IMR-90 (cell line): ENCODE results near the gene NPDC1. TPM values are rescaled to one million over a fixed set of nuclear protein-coding genes. Genes with fewer than 3 reads are reported as not detected.
A peak's percentile ranks its signal among the peaks of the same experiment; 100 is the strongest.

Source experiments
- ATAC-seq: fragments of 200-7000 bp; cut with Tn5 transposase; 2 replicates; pipeline ENCODE4 v1.9.1; 2020; ENCODE audit warnings: low read depth, mild to moderate bottlenecking, moderate library complexity
- Bru-seq: library from RNA; stranded (reverse); fragments of 400-500 nt; gene quantifications from one replicate; lab custom pipeline; 2021; lab: Mats Ljungman, UMichigan
- BruChase-seq, 2 experiments: library from RNA; stranded (reverse); fragments of 400-500 nt; gene quantifications; one replicate each; lab custom pipeline; 2021; lab: Mats Ljungman, UMichigan
- BruUV-seq: library from RNA; stranded (reverse); fragments of 400-500 nt; replicated peaks from 2 replicates; lab custom pipeline; 2021; lab: Mats Ljungman, UMichigan
- CTCF ChIA-PET: fragments of 300-600 bp; formaldehyde crosslinking; extraction: SDS; loops from one replicate; lab custom pipeline; 2021; ENCODE audit warnings: antibody characterized with exemption; lab: Yijun Ruan, JAX
- POLR2A ChIA-PET: fragments of 300-600 bp; sonication (Branson Sonifier 250); formaldehyde crosslinking; loops from one replicate; lab custom pipeline; 2022; ENCODE audit warnings: antibody characterized with exemption; ENCODE audit not compliant: unreplicated experiment; lab: Charles Lee
- DNase-seq: peaks from one replicate; pipeline ENCODE4 v3.0.0; 2013
- H2AFZ ChIP-seq: replicated peaks from 2 replicates; pipeline ENCODE3; 2013; ENCODE audit warnings: low read length, mild to moderate bottlenecking; ENCODE audit not compliant: poor library complexity
- H2AK5ac ChIP-seq: 2 replicates; pipeline ENCODE4 v1.6.1; 2013; ENCODE audit warnings: low read depth, low read length, inconsistent platforms
- H2AK9ac ChIP-seq: replicated peaks from 2 replicates; pipeline ENCODE3; 2013; ENCODE audit warnings: mild to moderate bottlenecking, low read depth, low read length, moderate library complexity; ENCODE audit not compliant: poor library complexity
- H2BK120ac ChIP-seq: 2 replicates; pipeline ENCODE4 v1.6.1; 2013; ENCODE audit warnings: low read depth, low read length, inconsistent platforms
- H2BK15ac ChIP-seq: 3 replicates; pipeline ENCODE4 v1.6.1; 2013; ENCODE audit warnings: low read depth, low read length, inconsistent platforms
- H2BK20ac ChIP-seq: 2 replicates; pipeline ENCODE4 v1.6.1; 2013; ENCODE audit warnings: low read depth, mild to moderate bottlenecking, inconsistent platforms, low read length, moderate library complexity
- H2BK5ac ChIP-seq: 2 replicates; pipeline ENCODE4 v1.6.1; 2013; ENCODE audit warnings: mild to moderate bottlenecking, low read depth, low read length, inconsistent platforms; ENCODE audit not compliant: poor library complexity, severe bottlenecking
- H3K14ac ChIP-seq: replicated peaks from 2 replicates; pipeline ENCODE4 v1.6.1; 2013; ENCODE audit warnings: low read depth, low read length, inconsistent platforms
- H3K18ac ChIP-seq: 2 replicates; pipeline ENCODE4 v1.6.1; 2013; ENCODE audit warnings: low read depth, low read length, control low read depth
- H3K23ac ChIP-seq: 2 replicates; pipeline ENCODE4 v1.6.1; 2013; ENCODE audit warnings: low read depth, low read length, inconsistent platforms
- H3K27ac ChIP-seq: 2 replicates; pipeline ENCODE4 v1.5.1; 2013; ENCODE audit warnings: mild to moderate bottlenecking, control low read depth, low read length; ENCODE audit not compliant: insufficient read depth
- H3K27me3 ChIP-seq: 2 replicates; pipeline ENCODE4 v1.6.1; 2013; ENCODE audit warnings: low read length; ENCODE audit not compliant: control insufficient read depth, insufficient read depth
- H3K36me3 ChIP-seq: 2 replicates; pipeline ENCODE4 v1.6.1; 2013; ENCODE audit warnings: low read length, mixed read lengths; ENCODE audit not compliant: control insufficient read depth, insufficient read depth
- H3K4ac ChIP-seq: 2 replicates; pipeline ENCODE4 v1.6.1; 2013; ENCODE audit warnings: low read depth, low read length, inconsistent platforms
- H3K4me1 ChIP-seq: 2 replicates; pipeline ENCODE4 v1.6.1; 2013; ENCODE audit warnings: low read length, mixed read lengths; ENCODE audit not compliant: control insufficient read depth, insufficient read depth
- H3K4me2 ChIP-seq: 2 replicates; pipeline ENCODE4 v1.6.1; 2013; ENCODE audit warnings: low read depth, mild to moderate bottlenecking, control low read depth, low read length, moderate library complexity
- H3K4me3 ChIP-seq: 2 replicates; pipeline ENCODE4 v1.5.1; 2013; ENCODE audit warnings: low read depth, mild to moderate bottlenecking, control low read depth, low read length, moderate library complexity; ENCODE audit not compliant: insufficient read depth
- H3K56ac ChIP-seq: 2 replicates; pipeline ENCODE4 v1.6.1; 2013; ENCODE audit warnings: low read length, inconsistent platforms; ENCODE audit not compliant: insufficient read depth; ENCODE audit errors: extremely low read depth
- H3K79me1 ChIP-seq, 2 experiments: 2 replicates each; pipeline ENCODE4 v1.6.1; 2013; ENCODE audit warnings: low read length in 2 of 2, inconsistent platforms in 1 of 2, low read depth in 1 of 2
- H3K9ac ChIP-seq: 2 replicates; pipeline ENCODE4 v1.6.1; 2013; ENCODE audit warnings: low read depth, low read length, control low read depth
- H3K9me1 ChIP-seq: 2 replicates; pipeline ENCODE4 v1.6.1; 2013; ENCODE audit warnings: low read length, inconsistent platforms; ENCODE audit not compliant: insufficient read depth
- H3K9me3 ChIP-seq: 2 replicates; pipeline ENCODE4 v1.6.1; 2013; ENCODE audit warnings: low read length; ENCODE audit not compliant: control insufficient read depth, insufficient read depth
- H4K20me1 ChIP-seq: 2 replicates; pipeline ENCODE4 v1.6.1; 2013; ENCODE audit warnings: low read length, inconsistent platforms; ENCODE audit not compliant: insufficient read depth
- H4K5ac ChIP-seq: 2 replicates; pipeline ENCODE4 v1.6.1; 2013; ENCODE audit warnings: mild to moderate bottlenecking, low read depth, low read length, control low read depth
- H4K8ac ChIP-seq, 2 experiments: 2 replicates each; pipeline ENCODE4 v1.6.1; 2013; ENCODE audit warnings: low read depth in 2 of 2, low read length in 2 of 2, control low read depth in 1 of 2, inconsistent platforms in 1 of 2
- H4K91ac ChIP-seq: 2 replicates; pipeline ENCODE4 v1.6.1; 2013; ENCODE audit warnings: low read depth, low read length, inconsistent platforms; ENCODE audit not compliant: insufficient read depth
- CTCF ChIP-seq: conservative IDR thresholded peaks from 2 replicates; pipeline ENCODE4 v1.5.1; 2012; ENCODE audit warnings: mild to moderate bottlenecking, low read depth, low read length, improper control_type of control experiment
- MXI1 ChIP-seq: IDR thresholded peaks from 2 replicates; pipeline ENCODE4 v1.6.1; 2012; ENCODE audit warnings: low read depth, mild to moderate bottlenecking, low read length, moderate library complexity, borderline replicate concordance
- RAD21 ChIP-seq: IDR thresholded peaks from 2 replicates; pipeline ENCODE4 v1.6.1; 2012; ENCODE audit warnings: low read length, improper control_type of control experiment
- RCOR1 ChIP-seq: IDR thresholded peaks from 2 replicates; pipeline ENCODE4 v1.6.1; 2012; ENCODE audit warnings: mild to moderate bottlenecking, low read length, improper control_type of control experiment; ENCODE audit not compliant: insufficient replicate concordance
- SMC3 ChIP-seq: fragments of 150-350 bp; IDR thresholded peaks from 2 replicates; pipeline ENCODE4 v1.6.1; 2016; ENCODE audit warnings: low read depth, mild to moderate bottlenecking, antibody characterized with exemption, low read length, moderate library complexity
- USF2 ChIP-seq: fragments of 150-350 bp; IDR thresholded peaks from 2 replicates; pipeline ENCODE4 v1.6.1; 2017; ENCODE audit warnings: mild to moderate bottlenecking, antibody characterized with exemption, low read length, low read depth
- WGBS, 2 experiments: methylation state at CpG; one replicate each; pipeline versions ENCODE4 v1.1.5 to v1.1.7; 2013; ENCODE audit warnings: missing lambda C conversion rate in 2 of 2; ENCODE audit not compliant: insufficient read length in 1 of 2; ENCODE audit errors: extremely low coverage in 2 of 2; 5-methylcytosine and 5-hydroxymethylcytosine counted together
- dilution Hi-C: fragments of 300-500 bp; cut with HindIII; formaldehyde crosslinking; loops from one replicate; pipeline ENCODE4 v1.14.3; 2018; ENCODE audit warnings: low sequenced_read_pairs; ENCODE audit not compliant: unreplicated experiment
- in situ Hi-C: fragments of 300-500 bp; cut with MboI; formaldehyde crosslinking; loops from 3 replicates; pipeline ENCODE4 v1.14.3; 2019; ENCODE audit warnings: low sequenced_read_pairs, inconsistent platforms, mixed read lengths
- intact Hi-C: fragments of 100-400 bp; cut with micrococcal nuclease; formaldehyde crosslinking; loops from 2 replicates; pipeline ENCODE4 v1.10.0; 2022
- long read RNA-seq: library from polyadenylated mRNA; unstranded; transcript quantifications from one replicate; pipeline ENCODE4 v2.0.0, GENCODE V29; 2021; ENCODE audit not compliant: unreplicated experiment
- polyA plus RNA-seq, 3 experiments: library from polyadenylated mRNA; depleted of rRNA; stranded (reverse); fragments of >200 nt; gene quantifications; 2 replicates each; pipeline ENCODE4 v1.2.3, GENCODE V29; 2012; ENCODE audit warnings: low replicate concordance in 1 of 3
- total RNA-seq: library from RNA; depleted of rRNA; stranded (reverse); fragments of >200 nt; gene quantifications from 2 replicates; pipeline ENCODE4 v1.2.3, GENCODE V29; 2012; rRNA removed

Gene NPDC1, protein sequence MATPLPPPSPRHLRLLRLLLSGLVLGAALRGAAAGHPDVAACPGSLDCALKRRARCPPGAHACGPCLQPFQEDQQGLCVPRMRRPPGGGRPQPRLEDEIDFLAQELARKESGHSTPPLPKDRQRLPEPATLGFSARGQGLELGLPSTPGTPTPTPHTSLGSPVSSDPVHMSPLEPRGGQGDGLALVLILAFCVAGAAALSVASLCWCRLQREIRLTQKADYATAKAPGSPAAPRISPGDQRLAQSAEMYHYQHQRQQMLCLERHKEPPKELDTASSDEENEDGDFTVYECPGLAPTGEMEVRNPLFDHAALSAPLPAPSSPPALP
- total RNA-seq (2.7 and 2.8 TPM in 2 replicates), polyA plus RNA-seq (2012; rRNA removed) (58.1 and 74.0 TPM in 2 replicates), Bru-seq, nascent RNA (percentile 65 among the genes with signal in this experiment), BruChase-seq, experiment 1, labeled RNA remaining after a 6-hour chase (percentile 78 among the genes with signal in this experiment), BruChase-seq, experiment 2, labeled RNA remaining after a 2-hour chase (percentile 78 among the genes with signal in this experiment)
- 57.6 and 91.2 TPM in 2 replicates for polyA plus RNA-seq (2012; cell fraction: cytosol; rRNA removed)
- 327 and 712 TPM in 2 replicates for polyA plus RNA-seq (2012; cell fraction: nucleus; rRNA removed; ENCODE audit: low replicate concordance)
- long read RNA-seq, transcript NPDC1-201 (8 exons, 2,187 nt): minor isoform, 11 of 170 reads
- long read RNA-seq, transcript NPDC1-202 (9 exons, 1,494 nt): major isoform, 93 of 170 reads
- long read RNA-seq, partial matches to known transcripts: 41 of 170 reads
- long read RNA-seq, other reads (novel, unspliced or antisense): 25 of 170 reads

GRCh38 chr9:137046088-137046787, at the start of gene NPDC1:
NPDC1 (minus strand) TSS chr9:137046177; CDS start chr9:137045989, 188 bp downstream.
- Histone ChIP-seq H4K20me1 (peaks cover 28% of the 10 kb centered on the region), H3K27me3 (peaks cover 32% of the 10 kb centered on the region), H3K9me1 (no peaks in the 10 kb centered on the region), H3K4me1 (peaks cover 11% of the 10 kb centered on the region), H3K79me1 (peaks cover 5 to 16% of the 10 kb centered on the region in 2 experiments; a peak in 3 of 4 replicates), H2BK15ac (no peak within 1 kb of the TSS), H3K18ac (no peak within 1 kb of the TSS), H3K4me2 (peak within 1 kb of the TSS; percentile 96), H3K27ac (no peak within 1 kb of the TSS; the same call in 1 of the 2 replicates), H2AFZ (peak within 1 kb of the TSS; percentile 97), H3K36me3 (no peaks in the 10 kb centered on the region), H2AK5ac (peak within 1 kb of the TSS; percentile 38; the same call in 1 of the 2 replicates), H2BK120ac (no peak within 1 kb of the TSS), H3K9me3 (no peaks in the 10 kb centered on the region), H3K4me3 (peak within 1 kb of the TSS; percentile 63), H3K4ac (0 out of 2 replicates have a peak within 1 kb of the TSS, but pooled peaks have one; percentile 45), H3K9ac (peak within 1 kb of the TSS; percentile 50), H4K91ac (peak within 1 kb of the TSS; percentile 69; the same call in 1 of the 2 replicates), H4K8ac (no peak within 1 kb of the TSS; a peak in 1 of 4 replicates), H3K14ac (peak within 1 kb of the TSS; percentile 8; the same call in 1 of the 2 replicates), H3K56ac (no peak within 1 kb of the TSS), H2BK5ac (no peak within 1 kb of the TSS), H4K5ac (no peak within 1 kb of the TSS), H2AK9ac (peak within 1 kb of the TSS; percentile 93), H3K23ac (no peak within 1 kb of the TSS), H2BK20ac (no peak within 1 kb of the TSS)
- no TSS peak for BruUV-seq
- ChIA-PET POLR2A (no interaction called here), CTCF (interaction anchor here (0.5 to 1.8 kb wide), 15 partner anchors 9 to 480 kb away, joined by 3 to 17 read pairs (median 5); partner anchors contain the start of genes MAN1B1 and UAP1L1)
- 1% methylated on average over 50 of the region's 57 CpGs; no CpG with 5 or more reads in 1 of the 2 experiments for whole genome bisulfite sequencing, 2 experiments
- in situ Hi-C loops (no loop called here), dilution Hi-C loops (no loop called here), intact Hi-C loops (loop anchor here (1.0 to 2.0 kb wide), 2 partner anchors 21 to 181 kb away; partner anchors contain the start of gene RNF224)
- TF ChIP-seq CTCF: peak; percentile 89
- peak; percentile 61 for TF ChIP-seq RCOR1
- TF ChIP-seq RAD21: peak; percentile 74
- 0 out of 2 replicates have a peak, but pooled peaks have one; percentile 34 for TF ChIP-seq MXI1
- peak; percentile 66 for TF ChIP-seq SMC3
- TF ChIP-seq USF2: no peak
- ATAC-seq (peak; percentile 76), DNase-seq (peak; percentile 61)
